GM19025 (cell line): ENCODE data around the gene RTP1.
"Not testable (repeated sequence)": the region's sequence is repeated elsewhere in the genome, so short reads cannot be mapped to it uniquely, and the experiment has no call there.

Source experiments
- ATAC-seq: cut with Tn5 transposase; IDR thresholded peaks from one replicate; pipeline ENCODE4 v1.9.1; 2021; ENCODE audit warnings: mild to moderate bottlenecking, low read depth, moderate library complexity; ENCODE audit not compliant: unreplicated experiment

Gene RTP1

GRCh38 chr3:187237741-187238140 is 40.5 kb downstream of the RTP1 start:
- no peak for ATAC-seq

- ATAC-seq = no peak
Measured at GRCh38 chr3:187238239-187238638, 41.0 kb downstream of the RTP1 start.

- not testable (repeated sequence) for ATAC-seq
Measured at GRCh38 chr3:187238835-187239234, 41.5 kb downstream of the RTP1 start.

- ATAC-seq = no peak
Measured at GRCh38 chr3:187242435-187242834, 45.1 kb downstream of the RTP1 start.

GRCh38 chr3:187242900-187243299 is 45.6 kb downstream of the RTP1 start:
- no peak for ATAC-seq

GRCh38 chr3:187243933-187244524 is 46.7 kb downstream of the RTP1 start:
- ATAC-seq = no peak

- no peak for ATAC-seq
Measured at GRCh38 chr3:187247398-187247797, 50.1 kb downstream of the RTP1 start.
